HG03103 (cell line): ENCODE measurements around the gene LAMC1.
"Not testable (repeated sequence)": the region's sequence is repeated elsewhere in the genome, so short reads cannot be mapped to it uniquely, and the experiment has no call there.

Experiments
- ATAC-seq: cut with Tn5 transposase; IDR thresholded peaks from one replicate; pipeline ENCODE4 v1.9.1; 2021; ENCODE audit warnings: low read depth; ENCODE audit not compliant: unreplicated experiment

LAMC1 gene

GRCh38 chr1:183040547-183040971 is 17.3 kb downstream of the LAMC1 start:
- no peak for ATAC-seq

DNA sequence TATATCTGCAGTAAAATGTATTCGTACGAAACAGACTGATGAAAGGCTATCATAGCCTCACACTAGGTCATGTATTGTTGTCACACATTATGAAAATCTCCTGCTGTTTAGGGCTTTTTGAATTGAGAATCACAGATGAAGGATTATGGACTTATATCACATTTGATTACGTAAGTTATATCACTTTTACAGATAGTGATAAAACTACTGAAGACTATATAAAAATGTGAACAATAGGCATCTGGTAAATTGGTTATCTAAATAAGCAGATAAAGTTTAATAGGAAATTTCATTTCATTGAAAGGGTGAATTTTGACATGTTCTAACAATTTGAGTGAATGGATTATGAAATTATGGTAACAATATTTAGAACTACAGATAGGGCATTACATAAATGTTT is 20.0 kb downstream of the LAMC1 start:
- no peak for ATAC-seq

DNA sequence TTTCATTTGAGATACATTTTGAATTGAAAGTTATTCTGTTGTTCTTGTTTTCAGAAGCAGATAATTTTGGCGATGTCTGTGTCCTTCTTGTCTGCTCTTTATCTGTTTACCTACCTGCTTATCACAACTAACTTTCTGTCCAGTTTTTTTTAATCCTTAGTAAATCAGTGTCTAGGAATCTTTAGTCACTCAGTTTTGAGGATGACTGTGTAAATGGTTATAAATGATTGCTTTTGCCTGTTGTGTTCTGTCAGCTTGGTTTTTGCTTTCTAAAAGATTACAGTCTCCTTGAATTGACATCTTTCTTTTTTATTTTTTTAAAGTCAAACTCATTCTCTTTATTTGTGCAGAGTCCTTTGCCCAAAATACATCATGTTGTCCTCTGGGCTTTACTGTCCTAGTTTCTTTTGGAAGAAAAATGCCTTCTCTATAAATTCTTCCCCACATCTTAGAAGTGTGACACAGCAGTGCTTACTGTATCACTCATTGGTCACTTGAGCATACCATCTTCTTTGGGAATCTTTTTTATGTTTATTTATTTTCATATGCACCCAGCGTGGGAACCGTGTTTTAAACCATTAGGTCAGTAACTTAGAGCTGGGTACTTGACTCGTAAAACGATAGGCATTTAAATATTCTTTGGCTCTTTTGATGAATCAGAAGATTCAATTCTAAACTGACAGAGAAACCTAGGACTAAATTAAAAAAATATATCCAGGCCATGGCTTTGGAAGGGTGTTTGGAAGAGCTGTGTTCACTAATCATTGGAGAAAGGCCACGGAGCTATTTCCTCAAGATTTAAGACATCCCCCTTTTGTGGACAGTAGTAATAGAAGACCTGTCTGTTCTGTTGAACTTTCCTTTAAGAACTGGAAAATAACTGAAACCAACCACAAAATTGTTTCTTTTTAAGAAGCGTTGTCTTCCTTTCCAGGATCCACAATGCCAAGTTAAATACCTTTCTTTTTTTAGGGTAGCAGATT is 20.9 kb downstream of the LAMC1 start:
- no peak for ATAC-seq

GRCh38 chr1:183044893-183045649 is 21.9 kb downstream of the LAMC1 start:
- no peak for ATAC-seq

DNA sequence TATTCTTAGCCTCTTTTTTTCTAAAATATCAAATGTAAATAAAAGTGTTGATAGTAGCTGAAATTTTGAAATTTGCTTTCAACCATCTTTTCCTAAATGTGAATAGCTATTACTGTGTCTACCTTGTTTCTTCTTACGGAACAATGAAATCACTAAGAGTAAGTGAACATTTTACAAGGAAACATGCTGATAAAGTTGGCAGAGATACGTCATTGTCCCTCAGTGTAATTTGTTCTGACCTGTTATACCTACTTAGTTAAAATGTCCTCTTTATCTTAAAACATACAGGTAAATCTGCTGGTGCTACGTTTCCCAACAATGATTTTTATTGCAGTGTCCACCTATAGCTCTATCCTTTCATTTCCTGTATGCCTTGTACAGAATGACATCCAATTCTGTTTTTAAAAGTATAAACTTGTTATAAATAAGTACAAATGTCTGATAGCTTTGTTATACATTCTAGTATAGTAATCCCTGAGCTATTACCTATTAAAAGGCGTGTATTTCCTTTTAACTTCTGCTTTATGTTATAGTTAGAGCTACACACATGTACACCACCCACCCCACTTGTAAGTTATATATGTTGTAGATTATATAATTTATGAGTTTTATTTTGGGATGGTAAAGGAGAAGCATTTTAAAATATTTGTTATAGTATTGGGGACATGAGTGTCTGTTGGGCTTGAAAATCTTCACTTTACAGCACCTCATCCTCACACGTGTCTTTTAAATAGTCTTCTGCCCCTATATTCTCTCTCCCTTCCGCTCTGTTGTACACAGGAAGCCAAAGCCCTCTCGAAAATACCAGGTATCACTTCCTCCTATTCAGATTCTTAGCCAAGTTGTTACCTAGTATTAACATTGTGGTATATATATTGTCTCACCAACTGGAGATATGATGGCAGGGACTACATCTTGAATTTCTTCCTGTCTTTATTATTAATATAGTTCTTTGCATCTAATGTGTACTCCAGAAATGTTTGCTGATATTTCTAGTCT is 25.2 kb downstream of the LAMC1 start:
- peak; percentile 99 for ATAC-seq

DNA sequence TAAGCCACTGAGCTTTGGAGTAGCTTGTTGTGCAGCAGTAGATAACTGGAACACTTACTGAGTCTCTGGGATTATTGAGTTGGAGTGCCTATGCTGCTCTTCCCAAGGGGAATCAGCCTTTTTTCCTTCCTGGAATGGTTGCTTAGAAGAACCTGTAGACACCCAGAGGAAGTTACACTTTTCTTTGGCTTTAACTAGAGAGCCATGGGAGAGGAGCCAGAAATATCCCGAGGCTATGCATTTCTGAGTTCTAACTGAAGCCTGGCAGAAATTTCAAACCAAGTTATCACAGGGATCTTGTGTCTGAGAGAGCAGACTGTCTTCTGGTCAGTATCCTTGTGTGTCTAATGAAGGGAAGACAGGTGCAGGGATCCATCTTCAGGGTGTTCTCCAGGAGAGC is 28.3 kb downstream of the LAMC1 start:
- ATAC-seq: no peak

- no peak for ATAC-seq
Measured at GRCh38 chr1:183052861-183053260, 29.6 kb downstream of the LAMC1 start.

DNA sequence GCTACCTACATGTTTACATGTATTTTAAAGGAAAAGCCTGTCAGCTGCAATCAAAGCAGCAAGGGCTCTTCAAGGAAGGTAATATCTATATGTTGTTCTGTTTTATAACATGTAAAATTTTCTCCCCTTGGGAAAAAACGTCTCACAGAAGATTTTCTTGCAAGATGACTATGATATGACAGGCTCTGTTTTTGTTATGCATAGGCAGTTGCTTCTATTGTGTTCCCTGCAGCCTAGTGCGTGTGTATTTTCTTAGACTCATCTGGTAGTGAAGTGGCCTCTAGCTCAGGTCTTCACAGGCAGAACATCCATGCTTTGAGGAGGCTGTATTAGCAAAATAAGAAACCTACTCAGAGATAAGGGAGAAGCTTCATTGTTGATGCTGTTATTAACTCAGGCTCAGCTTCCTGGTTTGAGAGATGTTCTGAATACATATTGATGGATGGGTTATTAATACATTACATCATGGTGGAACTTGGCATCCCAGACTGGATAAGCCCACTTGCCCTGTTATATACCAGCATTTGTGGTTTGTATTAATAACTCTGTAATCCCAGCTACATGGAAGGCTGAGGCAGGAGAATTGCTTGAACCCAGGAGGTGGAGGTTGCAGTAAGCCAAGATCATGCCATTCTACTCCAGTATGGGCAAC is 35.8 kb downstream of the LAMC1 start:
- no peak for ATAC-seq

- ATAC-seq: no peak
Measured at GRCh38 chr1:183061194-183061593, 38.0 kb downstream of the LAMC1 start.

GRCh38 chr1:183063349-183063748 is 40.1 kb downstream of the LAMC1 start:
- no peak for ATAC-seq

GRCh38 chr1:183065168-183065706 is 42.0 kb downstream of the LAMC1 start:
- no peak for ATAC-seq

DNA sequence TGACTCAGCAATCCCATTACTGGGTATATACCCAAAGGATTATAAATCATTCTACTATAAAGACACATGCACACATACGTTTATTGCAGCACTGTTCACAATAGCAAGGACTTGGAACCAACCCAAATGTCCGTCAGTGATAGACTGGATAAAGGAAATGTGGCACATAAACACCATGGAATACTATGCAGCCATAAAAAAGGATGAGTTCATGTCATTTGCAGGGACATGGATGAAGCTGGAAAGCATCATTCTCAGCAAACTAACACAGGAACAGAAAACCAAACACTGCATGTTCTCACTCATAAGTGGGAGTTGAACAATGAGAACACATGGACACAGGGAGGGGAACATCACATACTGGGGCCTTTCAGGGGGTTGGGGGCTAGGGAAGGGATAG is 43.2 kb downstream of the LAMC1 start:
- not testable (repeated sequence) for ATAC-seq

DNA sequence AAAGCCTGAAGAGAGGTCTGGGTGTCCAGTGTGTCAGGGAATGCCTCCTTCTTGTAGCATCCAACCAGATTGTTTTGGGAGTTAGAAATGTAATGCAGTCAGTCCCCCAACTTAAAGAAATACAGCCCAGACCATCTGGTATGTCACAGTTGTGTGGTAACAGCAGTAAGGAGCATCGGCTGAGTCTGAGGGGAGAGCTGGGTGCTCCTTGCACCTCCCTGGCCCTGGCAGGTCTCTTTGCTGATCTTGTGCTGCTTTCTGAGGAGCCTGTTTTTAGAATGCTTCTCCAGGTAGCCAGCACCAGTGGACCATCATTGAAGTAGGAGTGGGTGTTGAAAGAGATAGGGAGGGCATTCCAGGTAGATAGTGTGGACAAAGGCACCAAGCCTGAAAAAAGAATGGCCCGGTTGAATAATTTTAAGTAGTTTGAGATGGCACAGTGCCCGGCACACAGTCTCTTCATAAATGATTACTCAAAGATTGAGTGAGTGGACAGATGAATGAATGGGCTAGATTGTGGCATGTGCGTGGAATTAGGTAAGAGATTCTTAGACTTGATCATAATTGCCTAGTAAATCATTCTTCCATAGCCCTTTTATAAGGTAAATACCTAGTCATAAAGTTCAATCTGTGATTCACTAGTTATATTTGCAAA is 46.5 kb downstream of the LAMC1 start:
- no peak for ATAC-seq

- no peak for ATAC-seq
Measured at GRCh38 chr1:183070234-183070922, 47.2 kb downstream of the LAMC1 start.

- peak; percentile 83 for ATAC-seq
Measured at GRCh38 chr1:183070923-183071618, 47.9 kb downstream of the LAMC1 start.

GRCh38 chr1:183072595-183072994 is 49.4 kb downstream of the LAMC1 start:
- ATAC-seq: not testable (repeated sequence)

DNA sequence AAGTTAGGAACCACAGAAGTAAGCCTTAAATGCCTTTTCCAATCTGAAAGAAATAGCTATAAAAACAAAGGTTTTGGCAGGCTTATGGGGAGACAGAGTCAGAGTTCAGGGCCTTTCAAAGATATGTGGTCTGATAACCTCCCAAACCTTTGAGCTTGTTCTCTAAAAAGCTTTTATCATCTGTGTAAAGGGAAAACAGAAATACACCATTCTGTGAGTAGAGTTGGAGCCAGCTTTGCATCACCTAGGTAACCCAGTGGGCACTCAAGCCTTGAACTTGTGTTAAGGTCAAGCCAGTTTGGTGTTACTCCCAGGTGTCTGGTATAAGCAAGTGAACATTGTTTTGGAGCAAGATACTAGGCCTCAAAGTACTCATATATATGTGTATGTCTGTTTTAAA is 50.1 kb downstream of the LAMC1 start:
- ATAC-seq: no peak

GRCh38 chr1:183074215-183074614 is 51.0 kb downstream of the LAMC1 start:
- ATAC-seq: no peak
